Karpas-422 (cell line): Measurements from ENCODE around the gene ATP8B4. TPM values are rescaled to one million over a fixed set of nuclear protein-coding genes. Genes with fewer than 3 reads are reported as not detected.

Experiments
- DNase-seq: peaks from one replicate; pipeline ENCODE4 v3.0.0-alpha.2; 2015
- H2AFZ ChIP-seq: fragments of 200-600 bp; sonication (generic); 2 replicates; pipeline ENCODE4 v1.6.1; 2014; ENCODE audit warnings: antibody characterized with exemption, low read length, mixed read lengths
- H3K27ac ChIP-seq: fragments of 200-600 bp; sonication (generic); 2 replicates; pipeline ENCODE4 v1.5.1; 2014; ENCODE audit warnings: mild to moderate bottlenecking, low read length, moderate library complexity
- H3K27me3 ChIP-seq: fragments of 200-600 bp; sonication (generic); 2 replicates; pipeline ENCODE4 v1.6.1; 2014; ENCODE audit warnings: low read length, mixed read lengths
- H3K36me3 ChIP-seq: fragments of 200-600 bp; sonication (generic); 2 replicates; pipeline ENCODE4 v1.6.1; 2014; ENCODE audit warnings: low read length, mixed read lengths; ENCODE audit not compliant: insufficient read depth
- H3K4me1 ChIP-seq: fragments of 200-600 bp; sonication (generic); 2 replicates; pipeline ENCODE4 v1.6.1; 2014; ENCODE audit warnings: mild to moderate bottlenecking, low read length, mixed read lengths
- H3K4me2 ChIP-seq: fragments of 200-600 bp; sonication (generic); 2 replicates; pipeline ENCODE4 v1.6.1; 2014; ENCODE audit warnings: low read length, low read depth, mild to moderate bottlenecking; ENCODE audit not compliant: poor library complexity, severe bottlenecking
- H3K4me3 ChIP-seq: fragments of 200-600 bp; sonication (generic); 2 replicates; pipeline ENCODE4 v1.5.1; 2014; ENCODE audit warnings: mild to moderate bottlenecking, antibody characterized with exemption, low read length, mixed read lengths
- H3K79me2 ChIP-seq: fragments of 200-600 bp; sonication (generic); 2 replicates; pipeline ENCODE4 v1.6.1; 2014; ENCODE audit warnings: mild to moderate bottlenecking, low read length, mixed read lengths
- H3K9ac ChIP-seq: fragments of 200-600 bp; sonication (generic); 2 replicates; pipeline ENCODE4 v1.6.0; 2014; ENCODE audit warnings: low read length
- H3K9me2 ChIP-seq: fragments of 200-600 bp; sonication (generic), shearing (Covaris generic); replicated peaks from 2 replicates; pipeline ENCODE4 v1.6.0; 2014; ENCODE audit warnings: mild to moderate bottlenecking, low read length, moderate library complexity; ENCODE audit not compliant: insufficient read depth
- H3K9me3 ChIP-seq: fragments of 300-700, 200-600 bp; sonication (generic); 2 replicates; pipeline ENCODE4 v1.6.1; 2014; ENCODE audit warnings: low read length, mixed read lengths
- H4K20me1 ChIP-seq: fragments of 200-600 bp; sonication (generic); 2 replicates; pipeline ENCODE4 v1.6.1; 2014; ENCODE audit warnings: mild to moderate bottlenecking, antibody characterized with exemption, low read length, low read depth; ENCODE audit not compliant: insufficient read depth
- total RNA-seq: library from RNA; depleted of rRNA; stranded (reverse); fragments of >200 nt; shearing (Covaris generic); gene quantifications from 2 replicates; pipeline ENCODE4 v1.2.3, GENCODE V29; 2014; ENCODE audit warnings: low replicate concordance

ATP8B4 gene
- total RNA-seq, 1 experiment from 2014 or later, result not detected

- H2AFZ ChIP-seq, result no peak overlapping the region
- no peak overlapping the region for H3K4me3 ChIP-seq
- H4K20me1 ChIP-seq, result no peaks in the 10 kb centered on the region
- H3K9me2 ChIP-seq, result no peaks in the 10 kb centered on the region
- no peaks in the 10 kb centered on the region for H3K36me3 ChIP-seq
- no peak for DNase-seq
- no peaks in the 10 kb centered on the region for H3K4me1 ChIP-seq
- no peaks in the 10 kb centered on the region for H3K9me3 ChIP-seq
- no peak overlapping the region for H3K9ac ChIP-seq
- no peak overlapping the region for H3K27ac ChIP-seq
- H3K27me3 ChIP-seq, result no peaks in the 10 kb centered on the region
- no peaks in the 10 kb centered on the region for H3K79me2 ChIP-seq
- H3K4me2 ChIP-seq, result no peak overlapping the region
These were observed 57.5 kb downstream of the ATP8B4 start for GRCh38 chr15:50061503-50061902.

DNA sequence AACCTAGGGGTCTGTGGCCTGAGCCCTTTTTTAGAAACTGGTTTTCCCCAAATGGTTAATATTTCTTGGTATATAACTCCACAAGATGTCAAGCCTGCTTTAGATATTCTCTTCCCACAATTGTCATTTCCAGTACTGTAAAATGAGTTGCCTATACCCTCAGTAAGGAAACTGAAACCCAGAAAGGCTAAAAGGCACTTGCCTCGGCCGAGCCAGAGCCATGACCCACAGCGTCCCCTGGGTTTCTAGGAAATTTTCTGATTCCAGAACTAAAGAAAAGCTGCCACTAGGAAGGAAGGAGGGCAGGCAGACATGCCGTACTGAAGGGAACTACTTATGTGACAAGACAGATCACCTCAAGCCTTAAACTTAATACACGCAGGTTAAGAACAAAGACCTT lies 59.1 kb downstream of the ATP8B4 start:
- Histone ChIP-seq H3K4me1 (no peaks in the 10 kb centered on the region), H3K9me3 (no peaks in the 10 kb centered on the region), H3K9ac (no peak overlapping the region), H3K27ac (no peak overlapping the region), H2AFZ (no peak overlapping the region), H3K27me3 (no peaks in the 10 kb centered on the region), H3K4me3 (no peak overlapping the region), H3K9me2 (no peaks in the 10 kb centered on the region), H4K20me1 (no peaks in the 10 kb centered on the region), H3K36me3 (no peaks in the 10 kb centered on the region), H3K4me2 (no peak overlapping the region), H3K79me2 (no peaks in the 10 kb centered on the region)
- no peak for DNase-seq

DNA sequence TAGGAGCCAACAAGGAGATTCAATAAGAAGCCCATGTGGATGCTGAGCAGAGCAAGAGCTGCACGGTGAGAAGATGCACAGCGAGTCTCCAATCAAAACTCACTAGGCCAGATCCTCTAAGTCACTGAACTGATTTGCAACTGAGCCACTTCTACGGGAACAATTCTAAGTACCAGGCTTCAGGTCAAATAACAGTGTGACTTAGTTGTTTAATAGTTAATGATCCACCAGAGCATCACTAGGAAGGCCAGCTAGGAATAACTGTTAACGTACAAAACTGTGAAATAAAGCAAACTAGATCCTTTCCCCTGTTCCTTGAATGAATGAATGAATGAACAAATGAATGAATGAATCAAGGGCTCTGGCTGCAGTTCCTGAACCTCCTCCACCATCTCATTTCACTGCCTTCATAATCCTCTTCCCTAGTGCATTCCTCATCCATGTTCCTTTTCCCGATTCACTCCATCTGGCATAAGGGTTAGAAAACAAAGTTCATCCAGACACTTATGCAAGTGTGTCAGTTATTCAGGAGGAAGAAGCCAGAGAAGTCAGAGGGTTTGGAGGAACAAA lies 59.7 kb downstream of the ATP8B4 start:
- Histone ChIP-seq H2AFZ (no peak overlapping the region), H3K4me1 (no peaks in the 10 kb centered on the region), H3K36me3 (no peaks in the 10 kb centered on the region), H3K4me3 (no peak overlapping the region), H3K4me2 (no peak overlapping the region), H3K9me3 (no peaks in the 10 kb centered on the region), H3K9me2 (no peaks in the 10 kb centered on the region), H4K20me1 (no peaks in the 10 kb centered on the region), H3K27me3 (no peaks in the 10 kb centered on the region), H3K79me2 (no peaks in the 10 kb centered on the region), H3K27ac (no peak overlapping the region), H3K9ac (no peak overlapping the region)
- no peak for DNase-seq

GRCh38 chr15:50057905-50058639 lies 61.0 kb downstream of the ATP8B4 start:
- H3K27ac ChIP-seq, result no peak overlapping the region
- H3K79me2 ChIP-seq, result no peaks in the 10 kb centered on the region
- no peak for DNase-seq
- no peaks in the 10 kb centered on the region for H3K4me1 ChIP-seq
- no peak overlapping the region for H3K9ac ChIP-seq
- H3K27me3 ChIP-seq, result no peaks in the 10 kb centered on the region
- no peaks in the 10 kb centered on the region for H3K36me3 ChIP-seq
- H3K9me3 ChIP-seq, result no peaks in the 10 kb centered on the region
- H3K4me2 ChIP-seq, result no peak overlapping the region
- no peak overlapping the region for H3K4me3 ChIP-seq
- no peaks in the 10 kb centered on the region for H4K20me1 ChIP-seq
- no peaks in the 10 kb centered on the region for H3K9me2 ChIP-seq
- H2AFZ ChIP-seq, result no peak overlapping the region

DNA sequence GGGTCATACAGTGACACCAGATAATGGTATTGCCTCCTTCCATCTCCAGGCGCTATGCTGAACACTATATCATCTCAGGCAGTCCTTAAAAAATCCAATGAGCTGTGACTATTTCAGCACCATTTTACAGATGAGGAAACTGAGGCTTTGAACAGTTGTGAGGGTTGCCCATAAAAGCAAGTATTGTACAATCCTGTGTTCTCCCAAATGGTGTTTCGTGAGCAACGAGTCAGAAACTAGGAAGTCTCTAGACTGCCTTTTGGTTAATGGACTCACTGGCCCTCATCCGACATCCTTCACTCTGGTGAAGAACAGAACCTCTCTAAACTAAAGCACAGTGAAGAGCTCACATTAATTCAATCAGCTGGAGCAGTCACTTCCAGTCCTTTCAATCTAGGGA lies 61.8 kb downstream of the ATP8B4 start:
- no peak overlapping the region for H3K27ac ChIP-seq
- H3K9me3 ChIP-seq, result no peaks in the 10 kb centered on the region
- H3K79me2 ChIP-seq, result no peaks in the 10 kb centered on the region
- no peak overlapping the region for H3K9ac ChIP-seq
- no peaks in the 10 kb centered on the region for H4K20me1 ChIP-seq
- no peak for DNase-seq
- H3K36me3 ChIP-seq, result no peaks in the 10 kb centered on the region
- no peaks in the 10 kb centered on the region for H3K27me3 ChIP-seq
- H3K4me2 ChIP-seq, result no peak overlapping the region
- H3K9me2 ChIP-seq, result no peaks in the 10 kb centered on the region
- H2AFZ ChIP-seq, result no peak overlapping the region
- H3K4me1 ChIP-seq, result no peaks in the 10 kb centered on the region
- H3K4me3 ChIP-seq, result no peak overlapping the region

GRCh38 chr15:50055750-50056157 lies 63.3 kb downstream of the ATP8B4 start:
- Histone ChIP-seq H3K79me2 (no peaks in the 10 kb centered on the region), H3K36me3 (no peaks in the 10 kb centered on the region), H3K27ac (no peak overlapping the region), H3K9me2 (no peaks in the 10 kb centered on the region), H3K4me2 (no peak overlapping the region), H3K4me3 (no peak overlapping the region), H3K9me3 (no peaks in the 10 kb centered on the region), H3K9ac (no peak overlapping the region), H2AFZ (no peak overlapping the region), H3K27me3 (no peaks in the 10 kb centered on the region), H4K20me1 (no peaks in the 10 kb centered on the region), H3K4me1 (no peaks in the 10 kb centered on the region)
- no peak for DNase-seq

DNA sequence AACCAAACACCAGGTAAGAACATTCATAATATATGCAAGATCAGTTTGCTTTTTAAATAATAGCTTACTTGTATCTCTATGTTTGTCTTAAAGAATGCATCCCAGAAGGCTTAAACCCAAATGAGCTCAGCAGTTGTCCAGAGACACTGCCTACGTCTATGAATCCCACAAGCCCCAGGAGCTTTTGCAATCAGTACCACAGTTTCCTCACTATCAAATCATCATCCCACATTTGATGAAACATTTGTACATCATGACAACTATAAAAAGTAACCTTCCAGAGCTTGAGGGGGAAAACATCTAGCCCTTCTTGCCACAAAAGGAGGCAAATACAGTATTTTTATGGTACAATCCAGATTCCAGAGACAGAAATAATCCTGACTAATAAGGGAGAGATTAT lies 63.7 kb downstream of the ATP8B4 start:
- Histone ChIP-seq H3K27ac (no peak overlapping the region), H2AFZ (no peak overlapping the region), H3K9ac (no peak overlapping the region), H3K4me3 (no peak overlapping the region), H3K4me1 (no peaks in the 10 kb centered on the region), H3K79me2 (no peaks in the 10 kb centered on the region), H4K20me1 (no peaks in the 10 kb centered on the region), H3K27me3 (no peaks in the 10 kb centered on the region), H3K9me3 (no peaks in the 10 kb centered on the region), H3K9me2 (no peaks in the 10 kb centered on the region), H3K36me3 (no peaks in the 10 kb centered on the region), H3K4me2 (no peak overlapping the region)
- DNase-seq, result no peak

- Histone ChIP-seq H3K4me2 (no peak overlapping the region), H3K27me3 (no peaks in the 10 kb centered on the region), H3K9me2 (no peaks in the 10 kb centered on the region), H3K9me3 (no peaks in the 10 kb centered on the region), H3K27ac (no peak overlapping the region), H3K36me3 (no peaks in the 10 kb centered on the region), H4K20me1 (no peaks in the 10 kb centered on the region), H3K9ac (no peak overlapping the region), H3K4me3 (no peak overlapping the region), H3K4me1 (no peaks in the 10 kb centered on the region), H3K79me2 (no peaks in the 10 kb centered on the region), H2AFZ (no peak overlapping the region)
- no peak for DNase-seq
These were observed 65.8 kb downstream of the ATP8B4 start for GRCh38 chr15:50053055-50053856.
